Measurements from ENCODE around the gene PHACTR1.
A peak's percentile ranks its signal among the peaks of the same experiment; 100 is the strongest.

The PHACTR1 gene

DNA sequence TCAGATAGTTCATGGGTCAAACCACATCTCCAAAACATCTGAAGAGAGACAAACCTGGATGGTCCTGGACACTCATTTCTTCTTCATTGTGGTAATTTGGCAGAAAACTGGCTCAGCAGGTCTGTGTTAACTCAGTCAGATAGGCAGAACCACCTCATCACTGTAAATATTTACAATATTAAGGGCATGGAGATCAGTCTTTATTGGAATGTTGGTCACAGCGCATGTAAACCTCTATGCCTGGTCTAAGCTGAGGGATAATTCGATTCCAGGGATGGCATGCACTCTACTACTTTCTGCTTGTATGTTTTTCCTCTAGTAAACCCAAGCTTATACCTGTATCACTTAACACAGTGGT, 615.8 kb downstream of the PHACTR1 start:
- no peak for DNase-seq

- DNase-seq = no peak
These were observed 618.4 kb downstream of the PHACTR1 start for GRCh38 chr6:13334953-13335352.

DNA sequence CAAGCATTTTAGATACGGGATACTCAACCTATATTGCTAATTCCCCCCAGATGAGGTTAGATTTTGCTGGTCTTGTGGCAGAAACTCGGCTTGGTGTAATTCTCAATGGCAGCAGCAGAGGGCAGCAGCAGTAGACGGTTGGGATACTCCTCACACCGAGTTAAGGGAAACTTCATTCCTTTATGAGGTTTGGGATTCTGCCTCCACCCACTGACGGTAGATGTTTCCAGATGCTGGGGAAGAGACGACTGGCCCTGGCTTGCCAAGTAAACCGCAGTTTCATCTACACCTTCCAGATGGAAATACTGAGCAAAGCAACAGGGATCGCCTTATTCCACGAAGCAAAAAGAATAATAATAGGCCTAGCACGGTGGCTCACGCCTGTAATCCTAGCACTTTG, 620.0 kb downstream of the PHACTR1 start:
- DNase-seq = peak; percentile 68

GRCh38 chr6:13338038-13338437, 621.5 kb downstream of the PHACTR1 start:
- no peak for DNase-seq
